ENCODE measurements around the gene ELOB.

GRCh38 chr16:2728034-2728433, 49.0 kb downstream of the ELOB start:
- TF ChIP-seq, protein P1, sequence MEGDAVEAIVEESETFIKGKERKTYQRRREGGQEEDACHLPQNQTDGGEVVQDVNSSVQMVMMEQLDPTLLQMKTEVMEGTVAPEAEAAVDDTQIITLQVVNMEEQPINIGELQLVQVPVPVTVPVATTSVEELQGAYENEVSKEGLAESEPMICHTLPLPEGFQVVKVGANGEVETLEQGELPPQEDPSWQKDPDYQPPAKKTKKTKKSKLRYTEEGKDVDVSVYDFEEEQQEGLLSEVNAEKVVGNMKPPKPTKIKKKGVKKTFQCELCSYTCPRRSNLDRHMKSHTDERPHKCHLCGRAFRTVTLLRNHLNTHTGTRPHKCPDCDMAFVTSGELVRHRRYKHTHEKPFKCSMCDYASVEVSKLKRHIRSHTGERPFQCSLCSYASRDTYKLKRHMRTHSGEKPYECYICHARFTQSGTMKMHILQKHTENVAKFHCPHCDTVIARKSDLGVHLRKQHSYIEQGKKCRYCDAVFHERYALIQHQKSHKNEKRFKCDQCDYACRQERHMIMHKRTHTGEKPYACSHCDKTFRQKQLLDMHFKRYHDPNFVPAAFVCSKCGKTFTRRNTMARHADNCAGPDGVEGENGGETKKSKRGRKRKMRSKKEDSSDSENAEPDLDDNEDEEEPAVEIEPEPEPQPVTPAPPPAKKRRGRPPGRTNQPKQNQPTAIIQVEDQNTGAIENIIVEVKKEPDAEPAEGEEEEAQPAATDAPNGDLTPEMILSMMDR (IDR thresholded peaks at IDR 0.05; ENCODE audit: borderline replicate concordance, extremely low read depth, low read length, poor library complexity, severe bottlenecking) = no peak
- TF ChIP-seq EZH2 (IDR thresholded peaks at IDR 0.05; ENCODE audit: borderline replicate concordance, low read depth, low read length, severe bottlenecking) = no peak

All from DND-41 (cell line).